Esophagus muscularis mucosa (tissue), 3 donors: ENCODE measurements around the gene CD2AP.

Source experiments
- CTCF ChIP-seq, 3 experiments: fragments of 200-600 bp in 2 of 3; fragments of 450-650 bp in 1 of 3; sonication (generic) in 2 of 3; IDR thresholded peaks; one replicate each; pipeline ENCODE4 v1.5.1; 2017 to 2019; ENCODE audit warnings: antibody characterized with exemption in 3 of 3, mild to moderate bottlenecking in 2 of 3, moderate library complexity in 1 of 3
- POLR2A ChIP-seq: fragments of 450-650 bp; IDR thresholded peaks from one replicate; pipeline ENCODE4 v1.6.1; 2017; ENCODE audit warnings: antibody characterized with exemption, moderate library complexity, mild to moderate bottlenecking, low read depth

GRCh38 chr6:47674673-47675072 lies 197.1 kb downstream of the CD2AP start:
- TF ChIP-seq POLR2A (no peak), CTCF (IDR thresholded peaks at IDR 0.05) (no peak)
